HUES6 (cell line): ENCODE results near the gene SORBS1.

Experiments used
- H3K27ac ChIP-seq: 2 replicates; pipeline ENCODE4 v1.7.0; 2013; ENCODE audit warnings: low read depth, mild to moderate bottlenecking, low read length, inconsistent platforms
- H3K27me3 ChIP-seq: 2 replicates; pipeline ENCODE4 v1.6.1; 2013; ENCODE audit warnings: low read length; ENCODE audit not compliant: control insufficient read depth, insufficient read depth
- H3K36me3 ChIP-seq: 2 replicates; pipeline ENCODE4 v1.6.1; 2013; ENCODE audit warnings: low read length; ENCODE audit not compliant: control insufficient read depth, insufficient read depth
- H3K4me1 ChIP-seq: 2 replicates; pipeline ENCODE4 v1.6.1; 2013; ENCODE audit warnings: low read length; ENCODE audit not compliant: control insufficient read depth, insufficient read depth
- H3K4me3 ChIP-seq: 2 replicates; pipeline ENCODE4 v1.5.1; 2013; ENCODE audit warnings: low read depth, low read length
- H3K9ac ChIP-seq: one replicate; pipeline ENCODE4 v1.6.1; 2013; ENCODE audit warnings: mild to moderate bottlenecking, low read length
- H3K9me3 ChIP-seq: 2 replicates; pipeline ENCODE4 v1.6.1; 2013; ENCODE audit warnings: low read depth, low read length; ENCODE audit not compliant: control insufficient read depth, insufficient read depth

Gene SORBS1

GRCh38 chr10:95537542-95537927 lies 23.6 kb downstream of the SORBS1 start:
- no peaks in the 10 kb centered on the region for H3K27me3 ChIP-seq
- H3K4me3 ChIP-seq: no peak overlapping the region
- H3K9me3 ChIP-seq: no peaks in the 10 kb centered on the region
- no peaks in the 10 kb centered on the region for H3K36me3 ChIP-seq
- H3K27ac ChIP-seq: no peak overlapping the region
- peaks cover 39% of the 10 kb centered on the region for H3K4me1 ChIP-seq
- H3K9ac ChIP-seq: no peak overlapping the region

DNA sequence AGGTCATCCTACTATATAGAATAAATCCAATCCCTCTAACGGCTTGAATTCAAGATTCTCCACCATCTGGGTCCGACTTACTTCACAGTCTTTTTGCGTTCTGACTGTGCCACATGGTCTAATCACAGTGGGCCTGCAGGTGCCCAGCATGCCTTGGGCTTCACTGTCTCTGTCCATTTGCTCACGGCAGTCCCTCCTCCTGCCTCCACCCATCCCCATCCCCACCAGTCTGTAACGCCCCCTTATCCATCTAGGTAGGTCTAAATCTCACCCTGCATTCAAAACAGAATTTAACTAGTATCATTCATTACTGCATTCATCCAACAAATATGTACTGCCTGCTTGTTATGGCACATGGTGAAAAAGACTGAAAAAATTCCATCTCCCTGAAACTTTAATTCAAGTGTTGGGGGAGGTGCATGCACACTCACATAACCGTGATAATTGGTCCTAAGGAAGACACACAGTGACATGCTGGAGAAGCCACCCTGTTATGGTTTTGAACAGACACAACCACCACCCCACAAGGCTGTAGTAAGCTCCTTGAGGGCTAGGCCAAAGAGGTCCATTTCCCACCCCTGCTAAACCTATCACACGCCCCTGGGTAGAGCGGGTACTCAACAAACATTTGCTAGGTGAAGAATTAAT lies 24.2 kb downstream of the SORBS1 start:
- Histone ChIP-seq H3K27ac (no peak overlapping the region), H3K9ac (no peak overlapping the region), H3K4me3 (no peak overlapping the region), H3K4me1 (peaks cover 44% of the 10 kb centered on the region), H3K36me3 (no peaks in the 10 kb centered on the region), H3K9me3 (no peaks in the 10 kb centered on the region), H3K27me3 (no peaks in the 10 kb centered on the region)

GRCh38 chr10:95536017-95536416 lies 25.2 kb downstream of the SORBS1 start:
- Histone ChIP-seq H3K9ac (no peak overlapping the region), H3K27me3 (no peaks in the 10 kb centered on the region), H3K4me3 (no peak overlapping the region), H3K36me3 (no peaks in the 10 kb centered on the region), H3K9me3 (no peaks in the 10 kb centered on the region), H3K4me1 (peaks cover 41% of the 10 kb centered on the region), H3K27ac (no peak overlapping the region)

- peaks cover 41% of the 10 kb centered on the region for H3K4me1 ChIP-seq
- H3K9ac ChIP-seq: no peak overlapping the region
- H3K27me3 ChIP-seq: no peaks in the 10 kb centered on the region
- no peak overlapping the region for H3K4me3 ChIP-seq
- no peak overlapping the region for H3K27ac ChIP-seq
- H3K36me3 ChIP-seq: no peaks in the 10 kb centered on the region
- H3K9me3 ChIP-seq: no peaks in the 10 kb centered on the region
These were observed 25.6 kb downstream of the SORBS1 start for GRCh38 chr10:95535526-95535925.

DNA sequence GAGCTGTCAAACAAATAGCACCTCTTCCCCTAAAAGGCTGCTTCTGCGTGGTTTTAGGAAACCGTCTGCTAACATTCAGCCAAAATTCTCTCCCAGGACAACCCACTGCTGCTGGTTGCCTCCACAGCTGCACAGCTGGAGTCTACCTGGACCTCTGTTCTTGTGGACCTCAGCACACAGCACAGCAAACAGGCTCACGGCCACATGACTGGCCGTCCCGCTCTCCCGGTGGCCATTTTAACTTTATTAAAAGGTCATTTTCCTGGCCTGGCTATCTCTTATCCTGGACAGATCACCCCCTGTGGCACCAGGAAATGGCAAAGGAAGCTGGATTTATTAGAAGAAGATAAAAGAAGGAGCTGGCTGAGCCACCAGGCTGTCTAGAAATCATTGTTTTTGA lies 27.6 kb downstream of the SORBS1 start:
- Histone ChIP-seq H3K27me3 (no peaks in the 10 kb centered on the region), H3K4me3 (no peak overlapping the region), H3K4me1 (peaks cover 39% of the 10 kb centered on the region), H3K27ac (no peak overlapping the region), H3K36me3 (no peaks in the 10 kb centered on the region), H3K9me3 (no peaks in the 10 kb centered on the region), H3K9ac (no peak overlapping the region)

DNA sequence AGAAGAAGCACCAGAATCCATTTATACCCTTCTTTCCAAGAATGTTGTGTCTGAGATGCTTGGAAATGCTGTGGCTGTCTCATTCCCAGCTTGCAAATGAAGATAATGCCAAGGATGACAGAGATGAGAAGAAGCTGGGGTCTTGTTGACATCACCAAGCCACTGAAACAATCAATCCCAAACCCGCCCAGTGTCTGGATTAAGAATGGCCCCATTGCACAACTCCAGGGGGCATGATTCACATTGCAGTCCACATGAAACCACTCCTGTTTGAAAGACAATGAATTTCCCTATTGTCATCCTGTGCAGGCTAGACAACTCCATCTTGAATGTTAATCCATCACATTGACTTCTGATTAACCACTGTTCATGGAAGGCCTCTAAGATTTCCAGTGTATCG lies 28.6 kb downstream of the SORBS1 start:
- H3K27me3 ChIP-seq: no peaks in the 10 kb centered on the region
- no peak overlapping the region for H3K9ac ChIP-seq
- no peak overlapping the region for H3K27ac ChIP-seq
- H3K36me3 ChIP-seq: no peaks in the 10 kb centered on the region
- H3K4me3 ChIP-seq: no peak overlapping the region
- H3K4me1 ChIP-seq: peaks cover 39% of the 10 kb centered on the region
- H3K9me3 ChIP-seq: no peaks in the 10 kb centered on the region

GRCh38 chr10:95531994-95532399 lies 29.2 kb downstream of the SORBS1 start:
- Histone ChIP-seq H3K27me3 (no peaks in the 10 kb centered on the region), H3K4me1 (peaks cover 36% of the 10 kb centered on the region), H3K36me3 (no peaks in the 10 kb centered on the region), H3K27ac (no peak overlapping the region), H3K9ac (no peak overlapping the region), H3K9me3 (no peaks in the 10 kb centered on the region), H3K4me3 (no peak overlapping the region)

- no peak overlapping the region for H3K27ac ChIP-seq
- no peaks in the 10 kb centered on the region for H3K27me3 ChIP-seq
- H3K9me3 ChIP-seq: no peaks in the 10 kb centered on the region
- H3K4me1 ChIP-seq: peaks cover 36% of the 10 kb centered on the region
- H3K9ac ChIP-seq: no peak overlapping the region
- H3K4me3 ChIP-seq: no peak overlapping the region
- no peaks in the 10 kb centered on the region for H3K36me3 ChIP-seq
These were observed 29.9 kb downstream of the SORBS1 start for GRCh38 chr10:95531058-95531809.

GRCh38 chr10:95530561-95530960 lies 30.6 kb downstream of the SORBS1 start:
- H3K9me3 ChIP-seq: no peaks in the 10 kb centered on the region
- H3K4me3 ChIP-seq: no peak overlapping the region
- H3K9ac ChIP-seq: no peak overlapping the region
- peaks cover 33% of the 10 kb centered on the region for H3K4me1 ChIP-seq
- H3K27me3 ChIP-seq: no peaks in the 10 kb centered on the region
- H3K27ac ChIP-seq: no peak overlapping the region
- H3K36me3 ChIP-seq: no peaks in the 10 kb centered on the region

DNA sequence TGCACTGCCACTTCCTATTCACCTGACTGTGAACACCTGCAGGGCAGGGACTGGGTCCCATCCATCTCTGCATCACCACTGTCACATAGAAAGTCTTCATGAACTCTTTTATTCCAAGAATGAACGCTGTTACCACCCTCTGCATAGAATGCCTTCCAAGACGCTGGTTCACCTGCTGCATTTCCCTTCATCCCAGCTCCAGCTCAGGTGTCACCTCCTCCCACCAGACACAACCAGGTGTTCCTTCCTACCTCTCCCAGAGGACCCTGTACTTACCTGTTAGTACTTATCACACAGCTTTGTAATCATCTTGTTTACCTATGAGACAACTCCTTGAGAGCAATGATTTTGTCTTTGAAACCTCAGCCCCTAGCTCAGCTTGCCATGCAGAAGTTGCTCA lies 31.1 kb downstream of the SORBS1 start:
- H3K27me3 ChIP-seq: no peaks in the 10 kb centered on the region
- H3K36me3 ChIP-seq: no peaks in the 10 kb centered on the region
- no peaks in the 10 kb centered on the region for H3K9me3 ChIP-seq
- H3K4me3 ChIP-seq: no peak overlapping the region
- H3K27ac ChIP-seq: no peak overlapping the region
- H3K9ac ChIP-seq: no peak overlapping the region
- peaks cover 33% of the 10 kb centered on the region for H3K4me1 ChIP-seq

DNA sequence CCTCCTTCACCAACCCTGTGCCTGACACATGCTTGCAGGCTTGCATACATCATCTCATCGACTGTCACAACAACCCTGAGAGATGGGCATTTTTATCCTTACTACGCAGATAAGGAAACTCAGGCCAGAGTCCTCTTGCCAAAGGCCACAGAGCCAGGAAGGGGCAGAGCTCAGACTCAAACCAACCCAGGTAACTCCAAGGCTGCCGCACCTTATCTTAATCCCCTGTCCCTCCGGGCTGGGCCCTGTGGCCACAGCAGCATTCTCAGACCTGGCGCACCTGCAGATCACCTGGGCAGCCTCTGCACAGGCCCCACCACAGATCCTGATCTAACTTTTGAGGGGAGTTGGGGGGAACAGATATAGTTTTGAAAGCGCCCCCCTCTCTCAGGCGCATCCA lies 35.1 kb downstream of the SORBS1 start:
- Histone ChIP-seq H3K27me3 (no peaks in the 10 kb centered on the region), H3K36me3 (no peaks in the 10 kb centered on the region), H3K27ac (no peak overlapping the region), H3K9me3 (no peaks in the 10 kb centered on the region), H3K4me3 (no peak overlapping the region), H3K4me1 (peaks cover 29% of the 10 kb centered on the region), H3K9ac (no peak overlapping the region)
